Pons (tissue), 1 donor: ENCODE results near the gene SLC39A7.
"Not testable (repeated sequence)": the region's sequence is repeated elsewhere in the genome, so short reads cannot be mapped to it uniquely, and the experiment has no call there.

Source experiments
- DNase-seq: peaks from one replicate; pipeline ENCODE4 v3.0.0-alpha.2; 2016; ENCODE audit warnings: low spot score

Gene SLC39A7

DNA sequence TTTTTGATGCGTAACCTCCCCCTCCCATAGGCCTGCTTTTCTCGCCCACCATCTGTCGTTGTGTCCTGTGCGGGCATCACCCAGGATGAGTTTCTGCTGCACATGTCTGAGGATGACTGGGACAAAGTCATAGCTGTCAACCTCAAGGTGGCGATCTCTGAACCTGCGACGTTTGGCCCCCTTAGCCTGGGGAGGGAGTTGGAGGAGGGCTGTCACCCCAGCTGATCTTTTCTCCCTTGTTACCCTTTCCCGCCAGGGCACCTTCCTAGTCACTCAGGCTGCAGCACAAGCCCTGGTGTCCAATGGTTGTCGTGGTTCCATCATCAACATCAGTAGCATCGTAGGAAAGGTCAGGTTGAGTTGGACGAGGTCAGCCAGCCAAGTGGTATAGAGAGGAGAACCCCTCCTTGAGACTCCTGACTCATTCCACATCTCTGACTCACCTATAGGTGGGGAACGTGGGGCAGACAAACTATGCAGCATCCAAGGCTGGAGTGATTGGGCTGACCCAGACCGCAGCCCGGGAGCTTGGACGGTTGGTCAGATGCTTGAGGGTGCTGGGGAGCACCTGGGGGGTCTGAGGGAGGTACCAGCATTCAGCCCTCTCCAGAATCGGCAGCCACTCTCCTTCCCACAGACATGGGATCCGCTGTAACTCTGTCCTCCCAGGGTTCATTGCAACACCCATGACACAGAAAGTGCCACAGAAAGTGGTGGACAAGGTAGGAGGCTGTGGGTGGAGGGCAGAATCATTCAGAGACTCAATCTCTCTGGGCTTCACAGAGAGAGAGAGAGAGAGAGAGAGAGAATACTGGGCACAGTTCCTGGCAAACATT, 4.7 kb downstream of the SLC39A7 start:
- DNase-seq = no peak

- no peak for DNase-seq
Observed at GRCh38 chr6:33206027-33206863, 5.6 kb downstream of the SLC39A7 start.

DNA sequence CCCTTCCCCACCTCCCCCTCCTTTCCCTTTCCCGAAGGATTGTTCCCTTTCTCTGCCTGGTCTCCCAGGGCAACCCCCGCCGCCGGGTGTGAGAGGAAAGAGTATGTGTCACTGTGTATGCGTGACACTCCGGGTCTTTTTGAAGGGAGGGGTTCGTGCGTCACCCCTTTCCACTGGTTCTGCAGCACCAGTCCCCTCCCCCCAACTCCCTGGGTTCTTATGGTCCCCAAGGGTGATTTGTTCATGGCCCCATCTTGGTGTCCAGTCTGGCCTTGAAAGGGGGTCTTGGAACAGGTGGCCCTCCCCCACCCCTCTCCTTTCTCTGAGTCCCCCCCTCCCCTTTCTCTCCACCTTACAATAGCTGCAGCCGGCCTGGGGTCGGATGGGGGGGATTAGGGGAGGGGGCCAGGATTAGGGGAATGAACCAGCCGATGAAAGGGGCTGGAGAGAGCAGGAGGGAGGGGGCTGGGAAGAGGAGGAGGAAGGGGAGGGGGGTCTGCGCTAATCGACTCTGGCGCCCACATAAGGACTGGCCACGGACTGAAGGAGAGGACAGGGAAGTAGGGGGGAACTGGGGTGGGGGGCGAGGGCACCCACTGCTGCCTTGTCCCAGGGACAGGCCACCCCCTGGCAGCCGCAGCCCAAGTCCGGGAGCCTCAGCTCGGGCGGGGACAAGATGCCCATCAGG, 6.3 kb downstream of the SLC39A7 start:
- DNase-seq = no peak

- no peak for DNase-seq
Observed at GRCh38 chr6:33207552-33208090, 7.0 kb downstream of the SLC39A7 start.

- peak; percentile 78 for DNase-seq
Observed at GRCh38 chr6:33208091-33208967, 7.7 kb downstream of the SLC39A7 start, which contains the start of gene RING1. Gene RING1 (plus strand): TSS chr6:33208500. CDS start chr6:33208823, 323 bp downstream.

GRCh38 chr6:33209856-33210255, 9.2 kb downstream of the SLC39A7 start:
- no peak for DNase-seq

- no peak for DNase-seq
Observed at GRCh38 chr6:33211136-33211535, 10.5 kb downstream of the SLC39A7 start.

- no peak for DNase-seq
Observed at GRCh38 chr6:33211666-33212422, 11.2 kb downstream of the SLC39A7 start.

DNA sequence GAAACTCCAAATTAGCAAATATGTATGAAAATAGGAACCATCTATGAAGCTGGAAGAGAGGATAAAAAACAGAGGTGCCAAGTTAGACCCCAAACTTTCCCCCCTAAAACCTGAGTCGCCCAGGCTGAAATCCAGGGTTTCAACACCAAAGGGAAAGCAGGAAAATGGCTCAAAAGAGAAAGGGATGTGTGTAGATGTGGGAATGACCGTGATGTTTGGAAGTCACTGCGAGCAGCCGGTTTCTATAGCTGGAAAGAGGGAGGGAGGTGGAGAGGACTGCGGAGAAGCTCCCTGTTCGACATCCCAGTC, 12.1 kb downstream of the SLC39A7 start:
- DNase-seq = no peak

GRCh38 chr6:33213166-33213988, 12.7 kb downstream of the SLC39A7 start:
- DNase-seq = no peak

DNA sequence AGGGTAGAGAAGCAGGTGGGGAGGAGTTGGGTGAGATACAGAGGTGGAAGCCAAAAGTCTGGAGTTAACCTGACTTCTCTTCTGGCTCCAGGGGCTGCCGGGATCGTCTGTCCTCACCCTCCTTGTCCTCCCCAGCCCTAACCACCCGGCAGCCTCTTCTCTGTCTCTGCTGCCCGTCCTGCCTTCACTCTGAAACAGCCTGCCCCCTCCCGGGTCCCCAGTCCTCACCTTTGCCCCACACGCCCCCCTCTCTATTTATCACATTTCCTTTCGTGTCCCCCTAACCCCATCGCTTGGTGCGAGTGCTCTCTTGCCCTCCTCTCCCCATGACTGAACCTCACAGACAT, 13.3 kb downstream of the SLC39A7 start:
- DNase-seq = no peak

DNA sequence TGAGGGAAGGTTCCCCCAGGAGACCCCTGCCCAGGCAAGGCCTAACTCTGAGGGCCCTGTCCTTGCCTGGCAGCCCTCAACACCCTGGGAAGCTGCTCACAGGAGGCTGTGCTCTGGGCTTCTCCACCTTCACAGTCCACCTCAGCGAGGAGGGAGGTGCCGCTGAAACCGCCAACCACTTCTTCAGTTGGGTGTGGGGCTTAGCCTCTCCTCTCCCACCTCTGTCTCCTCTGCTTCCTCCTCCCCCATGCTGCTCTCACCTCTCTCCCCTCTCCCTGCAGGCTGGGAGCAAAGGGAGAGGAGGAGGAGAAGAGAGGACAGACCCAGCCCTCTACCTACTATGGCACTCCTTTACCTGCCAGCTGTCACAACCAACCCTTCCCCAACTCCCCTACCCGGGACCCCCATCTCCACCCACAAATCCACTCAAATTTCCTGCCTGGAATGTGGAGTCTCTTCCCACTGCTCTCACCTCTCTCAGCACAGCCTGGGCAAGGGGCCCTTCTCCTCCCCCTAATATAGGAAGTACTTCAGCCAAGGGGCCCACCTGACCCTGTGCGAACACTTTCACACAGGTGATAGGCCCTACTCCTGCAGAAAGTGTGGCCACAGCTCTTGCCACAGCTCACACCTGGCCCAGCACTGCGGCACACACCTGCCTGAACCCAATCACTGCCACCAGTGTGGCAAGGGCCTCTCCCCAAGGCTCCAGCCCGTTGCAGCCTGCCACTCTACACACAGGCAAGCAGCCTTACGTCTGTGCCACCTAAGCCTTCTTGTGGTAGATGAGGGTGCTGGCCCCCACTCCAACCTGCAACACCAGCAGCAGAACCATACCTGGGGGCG, 14.8 kb downstream of the SLC39A7 start:
- DNase-seq = no peak

DNA sequence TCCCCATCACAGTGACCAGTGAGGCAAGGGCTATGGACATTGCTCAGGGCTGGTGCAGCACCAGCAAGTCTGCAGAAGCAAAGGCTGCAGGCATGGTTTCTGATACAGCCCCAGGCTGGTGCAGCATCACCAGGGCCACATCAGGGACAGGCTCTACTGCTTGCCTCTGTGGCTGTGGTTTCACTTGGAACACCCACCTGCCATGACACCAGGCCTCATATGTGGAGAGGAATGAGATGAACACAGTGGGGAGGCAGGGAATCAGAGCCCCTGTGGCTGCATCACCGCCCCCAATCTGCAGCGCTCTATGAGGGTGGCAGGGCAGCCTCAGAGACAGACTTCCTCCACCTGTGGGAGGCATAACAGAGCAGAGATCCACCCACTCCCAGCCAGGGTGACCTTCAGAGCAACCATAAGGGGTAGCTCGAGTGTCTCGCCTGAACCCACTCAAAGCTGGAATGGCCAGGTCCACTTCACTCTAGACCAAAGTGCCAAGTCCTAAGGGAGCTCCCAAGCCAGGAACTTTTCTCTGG, 15.5 kb downstream of the SLC39A7 start:
- DNase-seq = no peak

- no peak for DNase-seq
Observed at GRCh38 chr6:33217246-33217645, 16.6 kb downstream of the SLC39A7 start.

GRCh38 chr6:33217681-33218080, 17.0 kb downstream of the SLC39A7 start:
- DNase-seq = no peak

DNA sequence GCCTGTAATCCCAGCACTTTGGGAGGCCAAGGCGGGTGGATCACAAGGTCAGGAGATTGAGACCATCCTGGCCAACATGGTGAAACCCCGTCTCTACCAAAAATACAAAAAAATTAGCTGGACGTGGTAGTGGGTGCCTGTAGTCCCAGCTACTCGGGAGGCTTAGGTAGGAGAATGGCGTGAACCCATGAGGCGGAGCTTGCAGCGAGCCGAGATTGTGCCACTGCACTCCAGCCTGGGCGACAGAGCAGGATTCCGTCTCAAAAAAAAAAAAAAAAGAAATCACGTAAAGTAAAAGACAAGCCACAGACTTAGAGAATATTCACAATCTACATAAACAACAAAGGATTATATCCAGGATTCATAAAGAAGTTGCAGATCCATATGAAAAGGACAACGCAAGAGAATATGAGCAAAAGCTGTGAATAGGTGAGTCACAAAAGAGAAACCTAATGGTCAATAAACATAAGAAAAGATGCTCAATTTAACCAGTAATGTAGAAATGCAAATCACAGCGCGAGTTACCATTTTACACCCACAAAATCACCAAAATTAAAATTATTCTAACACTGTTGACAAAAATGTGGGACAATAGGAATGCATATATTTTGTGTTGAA, 25.9 kb downstream of the SLC39A7 start:
- DNase-seq = not testable (repeated sequence)

DNA sequence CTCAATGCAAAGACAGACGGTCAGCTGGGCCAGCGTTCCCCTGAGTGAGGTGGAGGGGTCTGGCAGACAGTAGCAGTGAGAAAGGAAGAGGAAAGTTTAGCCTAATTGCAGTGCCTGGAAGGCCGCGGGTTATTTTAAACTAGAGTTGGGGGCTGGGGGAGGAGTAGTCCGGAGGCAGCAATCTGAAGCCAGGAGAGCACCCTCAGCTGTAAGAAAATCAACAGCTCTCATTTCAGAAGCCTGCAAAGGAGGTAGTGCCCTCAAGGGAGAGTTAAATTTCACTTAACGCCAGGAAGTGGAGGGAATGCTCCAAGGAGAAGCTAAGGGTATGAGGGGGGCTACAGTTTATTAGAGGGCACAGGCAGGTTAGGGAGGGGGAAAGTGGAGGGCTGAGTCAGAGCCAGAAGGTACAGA, 34.6 kb downstream of the SLC39A7 start:
- no peak for DNase-seq

DNA sequence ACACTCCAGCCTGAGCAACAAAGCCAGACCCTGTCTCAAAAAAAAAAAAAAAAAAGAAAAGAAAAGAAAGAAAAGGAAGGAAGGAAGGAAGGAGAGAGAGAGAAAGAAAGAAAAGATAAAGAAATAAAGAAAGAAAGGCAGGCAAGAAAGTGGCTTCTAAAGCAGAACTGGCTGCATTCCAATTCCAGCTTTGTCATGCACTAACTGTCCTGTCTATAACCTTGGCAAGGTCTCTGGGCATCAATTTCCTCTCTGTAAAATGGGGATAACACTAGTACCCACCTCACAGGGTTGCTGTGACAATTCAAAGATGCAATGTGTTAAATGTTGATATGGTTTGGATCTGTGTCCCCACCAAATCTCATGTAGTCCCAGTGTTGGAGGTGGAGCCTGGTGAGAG, 35.7 kb downstream of the SLC39A7 start:
- DNase-seq = no peak
